Thoracic aorta (tissue), 2 donors: Measurements from ENCODE around the gene WDR45. TPM values are rescaled to one million over a fixed set of nuclear protein-coding genes. Genes with fewer than 3 reads are reported as not detected.

ENCODE experiments used
- ATAC-seq: fragments of 150-250 bp; one replicate; pipeline ENCODE4 v1.8.0; 2017; ENCODE audit warnings: low read depth; ENCODE audit not compliant: insufficient number of reproducible peaks, low FRiP score
- DNase-seq: peaks from one replicate; pipeline ENCODE4 v3.0.0-alpha.2; 2020; ENCODE audit warnings: low spot score
- H3K27ac ChIP-seq, 2 donors: fragments of 200-600 bp; sonication (generic); 1 replicate in 1 of 2; 2 replicates in 1 of 2; pipeline ENCODE4 v1.5.1; 2016; ENCODE audit warnings: mild to moderate bottlenecking in 2 of 2, moderate library complexity in 2 of 2
- H3K27me3 ChIP-seq: fragments of 200-600 bp; sonication (generic); replicated peaks from 2 replicates; pipeline ENCODE4 v1.6.0; 2016; ENCODE audit warnings: mild to moderate bottlenecking; ENCODE audit not compliant: insufficient read depth
- H3K36me3 ChIP-seq: fragments of 200-600 bp; sonication (generic); one replicate; pipeline ENCODE4 v1.5.1; 2016
- H3K4me1 ChIP-seq, 2 donors: fragments of 200-600 bp; sonication (generic); 1 replicate in 1 of 2; 2 replicates in 1 of 2; pipeline versions ENCODE4 v1.5.1 to v1.6.0; 2016; ENCODE audit warnings: low read depth in 2 of 2, mild to moderate bottlenecking in 1 of 2; ENCODE audit not compliant: control insufficient read depth in 1 of 2
- H3K4me3 ChIP-seq: fragments of 200-600 bp; sonication (generic); 2 replicates; pipeline ENCODE4 v1.5.1; 2016; ENCODE audit warnings: mild to moderate bottlenecking
- H3K9me3 ChIP-seq: fragments of 200-600 bp; sonication (generic); 2 replicates; pipeline ENCODE4 v1.5.1; 2016
- CTCF ChIP-seq: fragments of 200-600 bp; sonication (generic); IDR thresholded peaks from one replicate; pipeline ENCODE4 v1.5.1; 2019; ENCODE audit warnings: antibody characterized with exemption
- total RNA-seq, 2 donors: library from RNA; depleted of rRNA; stranded (reverse); fragments of >200 nt; gene quantifications; one replicate each; pipeline versions ENCODE4 v1.1.0 to v1.2.3, GENCODE V29; 2016

WDR45 gene
- total RNA-seq, 2 donors from 2014 or later, result 90.2 to 108 TPM

- Histone ChIP-seq H3K9me3 (no peaks in the 10 kb centered on the region), H3K27ac (no peak overlapping the region), H3K4me3 (no peak overlapping the region), H3K4me1 (no peaks in the 10 kb centered on the region), H3K36me3 (no peaks in the 10 kb centered on the region), H3K27me3 (no peaks in the 10 kb centered on the region)
- ATAC-seq, result no peak
- no peak for DNase-seq
- TF ChIP-seq CTCF, result no peak
Measured at GRCh38 chrX:49060914-49061313, 18.8 kb downstream of the WDR45 start.

- Histone ChIP-seq H3K9me3 (no peaks in the 10 kb centered on the region), H3K4me1 (peaks cover 0 to under 1% of the 10 kb centered on the region in 2 donors), H3K36me3 (no peaks in the 10 kb centered on the region), H3K27me3 (no peaks in the 10 kb centered on the region), H3K27ac (no peak overlapping the region), H3K4me3 (no peak overlapping the region)
- DNase-seq, result no peak
- ATAC-seq, result no peak
- no peak for TF ChIP-seq CTCF
Measured at GRCh38 chrX:49059681-49060085, 20.0 kb downstream of the WDR45 start.

DNA sequence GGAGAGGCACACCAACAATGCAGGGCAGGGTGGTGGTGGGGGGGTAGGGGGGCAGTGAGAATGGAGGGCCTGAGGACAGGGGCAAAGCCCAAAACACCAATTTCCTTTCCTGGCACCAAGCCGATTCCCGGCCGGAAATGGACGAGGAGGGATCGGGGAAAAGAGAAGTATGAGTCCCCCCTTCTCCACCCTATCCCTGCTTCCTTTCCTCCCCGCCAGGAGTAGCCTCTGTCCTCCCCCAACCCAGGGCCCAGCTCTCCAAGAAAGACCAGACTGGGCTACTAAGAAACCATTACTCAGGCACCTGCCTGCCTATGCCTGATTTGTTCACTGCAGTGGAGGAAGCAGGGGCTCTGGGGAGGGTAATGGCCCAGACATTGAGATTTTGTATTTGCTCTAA lies 20.5 kb downstream of the WDR45 start:
- ATAC-seq, result no peak
- Histone ChIP-seq H3K27me3 (no peaks in the 10 kb centered on the region), H3K36me3 (no peaks in the 10 kb centered on the region), H3K4me1 (peaks cover 0 to 6% of the 10 kb centered on the region in 2 donors), H3K9me3 (no peaks in the 10 kb centered on the region), H3K27ac (no peak overlapping the region), H3K4me3 (no peak overlapping the region)
- TF ChIP-seq CTCF, result no peak
- DNase-seq, result no peak

DNA sequence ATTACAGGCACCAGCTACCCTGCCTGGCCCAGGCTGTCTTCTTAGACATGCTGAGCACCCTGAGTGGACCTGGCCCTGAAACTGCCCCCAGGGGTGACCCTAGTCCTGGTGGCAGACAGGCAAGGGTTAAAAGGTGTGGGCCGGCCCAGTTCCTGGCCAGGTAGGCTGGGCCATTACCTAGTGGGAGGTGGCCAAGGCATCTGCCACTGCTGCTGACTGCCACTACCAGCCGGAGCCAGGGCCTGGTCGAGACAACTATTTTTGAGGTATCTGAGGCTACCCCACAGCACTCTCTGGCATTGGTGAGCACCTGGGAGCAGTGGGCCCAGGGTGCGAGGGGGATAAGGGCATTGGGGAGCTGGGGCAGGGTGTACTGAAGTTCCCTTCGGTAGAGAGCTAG lies 20.9 kb downstream of the WDR45 start, which contains the start of gene CCDC120:
Gene CCDC120, plus strand, starts transcription at position 206 of the 400 bp plus-strand sequence. CDS start 3,043 bp downstream, outside the sequence.
- H3K9me3 ChIP-seq, result no peaks in the 10 kb centered on the region
- H3K27me3 ChIP-seq, result no peaks in the 10 kb centered on the region
- no peak within 1 kb of the TSS for H3K27ac ChIP-seq
- H3K36me3 ChIP-seq, result no peaks in the 10 kb centered on the region
- TF ChIP-seq CTCF, result no peak
- peaks cover 0 to 7% of the 10 kb centered on the region in 2 donors for H3K4me1 ChIP-seq
- H3K4me3 ChIP-seq, result no peak within 1 kb of the TSS
- ATAC-seq, result no peak
- DNase-seq, result no peak

DNA sequence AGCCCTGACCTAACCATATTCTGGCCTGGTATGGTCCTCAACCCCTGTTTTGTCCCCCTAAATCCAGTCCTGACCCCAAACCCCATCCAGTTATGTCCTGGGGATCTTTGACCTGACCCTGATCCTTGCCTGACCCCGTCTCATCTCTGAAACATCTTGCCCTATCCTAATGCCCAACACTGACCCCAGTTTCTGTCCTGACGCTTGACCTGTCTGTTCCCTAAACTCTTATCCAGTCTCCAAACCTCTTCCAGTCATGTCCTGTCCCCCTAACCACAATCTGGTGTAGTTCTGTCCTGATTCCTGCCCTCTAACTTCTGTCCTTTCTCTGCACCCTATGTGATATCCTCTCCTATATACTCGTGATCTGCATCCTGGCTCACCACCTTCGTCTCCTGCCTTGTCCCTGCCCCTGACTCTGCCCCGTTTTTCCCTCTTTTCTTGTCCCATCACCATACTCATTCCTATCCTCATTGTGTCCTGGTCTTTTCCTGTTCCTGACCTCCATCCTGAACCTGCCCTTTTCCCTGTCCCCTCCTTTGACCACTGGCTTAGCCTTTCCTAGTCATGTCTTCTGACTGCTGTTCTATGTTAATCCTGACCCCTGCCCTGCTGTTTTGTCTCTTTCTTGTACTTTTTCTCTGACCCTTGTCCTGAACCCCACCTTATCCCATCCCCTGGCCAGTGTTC lies 25.5 kb downstream of the WDR45 start:
- peaks cover 0 to 7% of the 10 kb centered on the region in 2 donors for H3K4me1 ChIP-seq
- no peaks in the 10 kb centered on the region for H3K27me3 ChIP-seq
- H3K9me3 ChIP-seq, result no peaks in the 10 kb centered on the region
- H3K4me3 ChIP-seq, result peak overlapping the region; percentile 77
- no peak for DNase-seq
- peak overlapping the region; percentile 82 to 87 for H3K27ac ChIP-seq
- ATAC-seq, result no peak
- no peak for TF ChIP-seq CTCF
- H3K36me3 ChIP-seq, result no peaks in the 10 kb centered on the region
